Measurements from ENCODE around the gene HTT. TPM values are rescaled to one million over a fixed set of nuclear protein-coding genes. Genes with fewer than 3 reads are reported as not detected.

HTT gene
- total RNA-seq, 6 donors from 2014 or later = 55.4 to 170 (median 81.5) TPM

DNA sequence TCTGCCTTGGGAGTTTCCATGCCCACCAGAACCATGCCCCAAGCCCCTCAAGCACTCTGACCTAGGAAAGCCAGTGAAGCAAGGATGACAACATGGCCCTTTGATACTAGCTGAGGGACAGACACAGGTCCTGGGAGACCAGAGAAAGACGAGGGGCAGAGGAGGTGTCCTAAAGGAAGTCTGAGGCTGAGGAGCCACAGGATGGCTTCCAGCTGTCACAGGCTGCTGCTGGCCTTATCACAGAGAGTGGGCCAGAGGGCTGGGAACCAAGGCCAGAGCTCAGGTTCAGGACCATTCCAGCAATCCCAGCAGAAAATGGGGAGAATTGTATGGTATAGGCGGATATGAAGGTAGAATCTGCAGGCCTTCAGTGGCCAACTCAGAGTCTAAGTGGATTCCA, 142.8 kb downstream of the HTT start:
- H3K4me3 ChIP-seq = no peak overlapping the region
- 69 to 95% methylated on average over 2 of the region's 2 CpGs for WGBS, 2 donors
- H3K27ac ChIP-seq = no peak overlapping the region
- no peak for ATAC-seq (ENCODE audit: low FRiP score in 2 of 2)
- peaks cover 24 to 97% (median 76%) of the 10 kb centered on the region in 4 donors for H3K36me3 ChIP-seq
- no peaks in the 10 kb centered on the region for H3K9me3 ChIP-seq
- DNase-seq = no peak
- H3K4me1 ChIP-seq = peaks cover 0 to 3% (median 0%) of the 10 kb centered on the region in 4 donors
- TF ChIP-seq CTCF (IDR thresholded peaks at IDR 0.05) (no peak), POLR2AphosphoS5 (IDR thresholded peaks at IDR 0.05) (peak in 1 of 2 donors; percentile 23)
- H3K27me3 ChIP-seq = no peaks in the 10 kb centered on the region

DNA sequence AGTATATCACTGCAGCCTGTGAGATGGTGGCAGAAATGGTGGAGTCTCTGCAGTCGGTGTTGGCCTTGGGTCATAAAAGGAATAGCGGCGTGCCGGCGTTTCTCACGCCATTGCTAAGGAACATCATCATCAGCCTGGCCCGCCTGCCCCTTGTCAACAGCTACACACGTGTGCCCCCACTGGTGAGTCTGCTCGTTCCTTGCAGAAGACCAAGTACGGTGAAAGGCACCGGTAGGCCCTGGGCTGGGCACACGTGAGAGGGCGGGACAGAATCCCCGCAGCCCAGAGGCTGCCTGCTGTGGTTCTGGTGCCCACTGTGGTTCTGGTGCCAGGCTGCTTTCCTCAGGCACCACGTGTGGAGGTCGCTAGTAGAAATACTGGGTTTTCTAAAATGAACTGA, 143.3 kb downstream of the HTT start:
- Histone ChIP-seq H3K9me3 (no peaks in the 10 kb centered on the region), H3K36me3 (peaks cover 19 to 97% (median 76%) of the 10 kb centered on the region in 4 donors), H3K4me3 (no peak overlapping the region), H3K27me3 (no peaks in the 10 kb centered on the region), H3K4me1 (peaks cover 0 to 3% (median 0%) of the 10 kb centered on the region in 4 donors), H3K27ac (no peak overlapping the region)
- no peak for TF ChIP-seq POLR2A (IDR thresholded peaks at IDR 0.05)
- no peak for TF ChIP-seq EP300 (IDR thresholded peaks at IDR 0.05)
- TF ChIP-seq POLR2AphosphoS5 (IDR thresholded peaks at IDR 0.05) = no peak
- TF ChIP-seq CTCF (IDR thresholded peaks at IDR 0.05) = no peak
- ATAC-seq (ENCODE audit: low FRiP score in 2 of 2) = no peak
- WGBS, 2 donors = 96 to 98% methylated on average over 12 to 16 of the region's 16 CpGs
- peak in 1 of 2 donors; percentile 49 for DNase-seq

- Histone ChIP-seq H3K9me3 (no peaks in the 10 kb centered on the region), H3K27ac (no peak overlapping the region), H3K36me3 (peaks cover 21 to 97% (median 76%) of the 10 kb centered on the region in 4 donors), H3K4me1 (peaks cover 0 to 3% (median 0%) of the 10 kb centered on the region in 4 donors), H3K4me3 (no peak overlapping the region), H3K27me3 (no peaks in the 10 kb centered on the region)
- ATAC-seq (ENCODE audit: low FRiP score in 2 of 2) = no peak
- DNase-seq = no peak
- WGBS, 2 donors = 95 to 98% methylated on average over 15 to 20 of the region's 20 CpGs
- TF ChIP-seq CTCF (IDR thresholded peaks at IDR 0.05) = no peak
- no peak for TF ChIP-seq POLR2A (IDR thresholded peaks at IDR 0.05)
- TF ChIP-seq EP300 (IDR thresholded peaks at IDR 0.05) = no peak
- TF ChIP-seq POLR2AphosphoS5 (IDR thresholded peaks at IDR 0.05) = no peak
These were observed 144.6 kb downstream of the HTT start for GRCh38 chr4:3218824-3219760.

- H3K36me3 ChIP-seq = peaks cover 20 to 97% (median 79%) of the 10 kb centered on the region in 4 donors
- peaks cover 0 to 6% (median 2%) of the 10 kb centered on the region in 4 donors for H3K4me1 ChIP-seq
- no peaks in the 10 kb centered on the region for H3K9me3 ChIP-seq
- H3K27ac ChIP-seq = no peak overlapping the region
- ATAC-seq (ENCODE audit: low FRiP score in 2 of 2) (no peak), DNase-seq (no peak)
- TF ChIP-seq EP300 (IDR thresholded peaks at IDR 0.05) (no peak), POLR2A (IDR thresholded peaks at IDR 0.05) (no peak), CTCF (IDR thresholded peaks at IDR 0.05) (no peak), POLR2AphosphoS5 (IDR thresholded peaks at IDR 0.05) (no peak)
- 69 to 77% methylated on average over 7 to 9 of the region's 9 CpGs for WGBS, 2 donors
- H3K27me3 ChIP-seq = no peaks in the 10 kb centered on the region
- no peak overlapping the region for H3K4me3 ChIP-seq
These were observed 145.4 kb downstream of the HTT start for GRCh38 chr4:3219761-3220475.

Measured in upper lobe of left lung (tissue), 6 donors.